ENCODE results near the gene ETFRF1.

DNA sequence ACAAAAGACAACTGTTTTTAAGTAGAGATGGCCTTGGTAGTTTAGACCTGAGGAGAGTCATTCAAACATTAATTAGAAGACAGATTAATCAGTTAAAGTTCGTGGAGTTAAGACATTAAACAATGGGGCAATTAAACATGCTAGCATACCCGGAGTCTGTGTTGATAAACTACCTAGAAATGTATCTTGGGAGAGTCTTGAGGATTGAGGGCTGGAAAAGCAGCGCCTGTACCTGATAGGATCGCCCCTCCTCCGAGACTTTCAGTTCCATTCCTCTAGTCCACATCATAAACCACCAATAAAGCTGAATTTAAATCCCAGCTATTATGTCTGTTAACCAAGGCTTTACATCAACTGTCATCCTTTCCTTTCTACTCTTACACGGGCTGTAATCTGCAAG lies 56.7 kb downstream of the ETFRF1 start:
- TF ChIP-seq, protein P1, sequence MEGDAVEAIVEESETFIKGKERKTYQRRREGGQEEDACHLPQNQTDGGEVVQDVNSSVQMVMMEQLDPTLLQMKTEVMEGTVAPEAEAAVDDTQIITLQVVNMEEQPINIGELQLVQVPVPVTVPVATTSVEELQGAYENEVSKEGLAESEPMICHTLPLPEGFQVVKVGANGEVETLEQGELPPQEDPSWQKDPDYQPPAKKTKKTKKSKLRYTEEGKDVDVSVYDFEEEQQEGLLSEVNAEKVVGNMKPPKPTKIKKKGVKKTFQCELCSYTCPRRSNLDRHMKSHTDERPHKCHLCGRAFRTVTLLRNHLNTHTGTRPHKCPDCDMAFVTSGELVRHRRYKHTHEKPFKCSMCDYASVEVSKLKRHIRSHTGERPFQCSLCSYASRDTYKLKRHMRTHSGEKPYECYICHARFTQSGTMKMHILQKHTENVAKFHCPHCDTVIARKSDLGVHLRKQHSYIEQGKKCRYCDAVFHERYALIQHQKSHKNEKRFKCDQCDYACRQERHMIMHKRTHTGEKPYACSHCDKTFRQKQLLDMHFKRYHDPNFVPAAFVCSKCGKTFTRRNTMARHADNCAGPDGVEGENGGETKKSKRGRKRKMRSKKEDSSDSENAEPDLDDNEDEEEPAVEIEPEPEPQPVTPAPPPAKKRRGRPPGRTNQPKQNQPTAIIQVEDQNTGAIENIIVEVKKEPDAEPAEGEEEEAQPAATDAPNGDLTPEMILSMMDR (IDR thresholded peaks at IDR 0.05): no peak
- TF ChIP-seq POLR2AphosphoS5 (IDR thresholded peaks at IDR 0.05): no peak
